DMS79 treated with DMSO at 0.1 percent for 48 hours (cell line): ENCODE data around the gene CATSPERZ.

ENCODE experiments used
- DNase-seq: peaks from one replicate; lab custom pipeline; 2025; lab: John Stamatoyannopoulos, UW

Gene CATSPERZ

DNA sequence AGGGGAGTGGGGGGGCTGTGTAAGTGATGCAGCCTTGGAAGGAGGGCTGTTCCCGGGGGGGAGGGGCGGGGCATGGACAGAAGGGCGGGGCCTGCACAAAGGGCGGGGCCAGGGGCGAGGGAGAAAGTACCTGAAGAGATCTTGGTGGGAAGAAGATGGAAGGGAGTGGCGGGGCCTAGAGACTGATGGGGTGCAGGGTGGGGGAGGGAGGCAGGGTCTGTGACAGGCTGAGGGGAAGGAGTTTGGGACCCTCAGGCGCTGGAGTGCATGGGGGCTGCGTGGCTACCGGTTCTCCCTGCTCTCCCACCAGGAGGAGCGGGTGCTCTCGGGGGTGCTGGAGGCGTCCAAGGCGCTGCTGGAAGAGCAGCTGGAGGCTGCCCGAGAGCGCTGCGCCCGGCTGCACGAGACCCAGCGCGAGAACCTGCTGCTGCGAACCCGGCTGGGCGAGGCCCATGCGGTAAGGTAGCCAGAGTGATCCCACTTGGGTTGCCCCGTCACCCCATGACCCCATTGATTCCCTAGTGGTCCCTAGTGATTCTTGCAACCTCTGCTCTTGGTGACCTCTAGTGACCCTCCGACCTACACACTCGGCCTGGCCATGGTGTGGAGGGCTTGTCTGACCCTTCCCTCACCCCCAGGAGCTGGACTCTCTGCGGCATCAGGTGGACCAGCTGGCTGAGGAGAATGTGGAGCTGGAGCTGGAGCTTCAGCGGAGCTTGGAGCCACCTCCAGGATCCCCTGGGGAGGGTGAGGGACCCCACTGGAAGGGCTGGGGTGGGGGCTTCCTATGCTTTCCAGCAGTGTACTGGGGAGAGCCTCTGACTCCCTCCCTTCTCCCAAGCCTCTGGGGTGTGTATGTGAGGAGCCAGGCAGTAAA, 42.9 kb downstream of the CATSPERZ start:
- no peak for DNase-seq

DNA sequence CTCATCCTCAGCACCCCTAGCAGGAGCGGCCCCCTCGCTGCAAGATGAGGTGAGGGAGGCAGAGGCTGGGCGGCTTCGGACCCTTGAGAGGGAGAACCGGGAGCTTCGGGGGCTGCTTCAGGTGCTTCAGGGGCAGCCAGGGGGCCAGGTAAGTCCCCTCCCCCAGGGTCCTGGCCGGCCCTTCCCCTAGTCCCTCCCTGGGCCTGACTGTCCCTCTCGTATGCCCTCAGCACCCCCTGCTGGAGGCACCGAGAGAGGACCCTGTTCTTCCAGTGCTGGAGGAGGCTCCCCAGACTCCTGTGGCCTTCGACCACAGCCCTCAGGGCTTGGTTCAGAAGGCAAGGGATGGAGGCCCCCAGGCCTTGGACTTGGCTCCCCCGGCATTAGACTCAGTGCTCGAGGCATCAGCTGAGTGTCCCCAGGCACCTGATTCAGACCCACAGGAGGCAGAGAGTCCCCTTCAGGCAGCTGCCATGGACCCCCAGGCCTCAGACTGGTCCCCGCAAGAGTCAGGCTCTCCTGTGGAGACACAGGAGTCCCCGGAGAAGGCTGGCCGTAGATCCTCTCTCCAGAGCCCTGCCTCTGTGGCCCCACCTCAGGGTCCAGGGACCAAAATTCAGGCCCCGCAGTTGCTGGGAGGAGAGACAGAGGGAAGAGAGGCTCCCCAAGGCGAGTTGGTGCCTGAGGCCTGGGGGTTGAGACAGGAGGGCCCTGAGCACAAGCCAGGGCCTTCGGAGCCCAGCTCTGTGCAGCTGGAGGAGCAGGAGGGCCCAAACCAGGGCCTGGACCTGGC, 43.8 kb downstream of the CATSPERZ start:
- DNase-seq: no peak

DNA sequence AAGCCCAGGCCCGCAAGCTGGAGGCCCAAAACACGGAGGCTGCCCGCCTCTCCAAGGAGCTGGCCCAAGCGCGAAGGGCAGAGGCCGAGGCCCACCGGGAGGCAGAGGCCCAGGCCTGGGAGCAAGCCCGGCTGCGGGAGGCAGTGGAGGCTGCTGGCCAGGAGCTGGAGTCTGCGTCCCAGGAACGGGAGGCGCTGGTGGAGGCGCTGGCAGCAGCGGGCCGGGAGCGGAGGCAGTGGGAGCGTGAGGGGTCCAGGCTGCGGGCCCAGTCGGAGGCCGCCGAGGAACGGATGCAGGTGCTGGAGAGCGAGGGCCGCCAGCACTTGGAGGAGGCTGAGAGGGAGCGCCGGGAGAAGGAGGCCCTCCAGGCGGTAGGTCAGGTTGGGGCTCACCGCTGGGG, 44.6 kb downstream of the CATSPERZ start:
- no peak for DNase-seq

DNA sequence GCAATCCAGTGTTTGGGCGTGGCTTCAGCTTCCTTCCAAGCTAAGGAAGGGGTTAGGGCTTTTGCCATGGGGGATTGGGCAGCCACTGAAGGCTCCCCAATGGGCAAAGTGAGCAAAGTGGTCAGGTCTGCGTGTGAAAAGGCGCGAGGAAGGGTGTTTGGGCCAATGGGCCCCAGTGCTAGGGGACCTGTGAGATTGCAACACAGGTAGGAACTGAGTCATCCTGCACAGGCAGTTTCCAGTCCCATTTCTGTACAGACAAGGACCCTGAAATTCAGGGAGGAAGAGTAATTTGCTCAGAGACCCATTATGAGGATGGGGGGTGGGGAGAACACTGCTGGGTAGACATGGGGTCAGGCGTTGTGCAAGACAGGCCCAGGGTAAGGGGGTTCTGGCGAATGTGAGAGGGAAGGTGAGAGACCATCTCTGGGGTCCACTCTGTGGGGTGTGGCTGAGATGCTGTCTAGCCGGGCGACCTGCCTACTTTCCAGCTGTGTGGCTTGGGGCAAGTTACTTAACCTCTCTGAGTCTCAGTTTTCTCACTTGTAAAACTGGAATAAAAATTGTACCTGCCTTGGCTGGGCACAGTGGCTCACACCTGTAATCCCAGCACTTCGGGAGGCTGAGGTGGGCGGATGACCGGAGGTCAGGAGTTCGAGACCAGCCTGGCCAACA, 47.2 kb downstream of the CATSPERZ start:
- no peak for DNase-seq

DNA sequence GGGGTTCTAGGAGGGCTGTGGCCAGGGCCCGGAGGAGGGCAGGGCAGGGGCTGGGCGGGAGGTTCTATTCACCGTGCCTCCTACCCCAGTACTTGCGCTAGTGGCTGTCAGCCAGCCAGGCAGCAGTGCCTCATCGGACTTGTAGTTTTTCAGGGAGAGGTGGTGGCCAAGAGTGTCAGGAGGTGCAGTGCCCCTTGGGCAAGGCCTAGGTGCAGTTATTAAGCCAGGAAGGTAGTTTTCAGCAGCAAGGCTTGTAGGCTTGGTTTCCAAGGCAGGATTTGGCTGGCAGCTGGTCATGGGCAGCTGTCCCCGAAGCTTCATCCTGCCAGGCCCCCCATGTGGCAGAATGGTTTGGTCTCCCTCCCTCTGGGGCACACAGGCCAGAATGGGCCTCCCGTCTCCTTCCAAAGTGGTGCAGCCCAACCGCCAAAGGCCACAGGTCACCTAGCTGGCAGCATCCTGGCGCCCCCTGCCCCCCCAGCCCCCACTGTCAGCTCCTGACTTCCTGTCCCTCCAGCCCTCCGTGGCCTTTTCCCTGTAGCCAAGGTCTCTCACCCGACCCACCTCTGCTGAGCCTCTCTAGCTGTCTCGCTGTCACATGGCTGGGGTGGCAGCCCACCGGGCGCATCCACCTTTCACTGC, 48.3 kb downstream of the CATSPERZ start:
- DNase-seq: no peak

DNA sequence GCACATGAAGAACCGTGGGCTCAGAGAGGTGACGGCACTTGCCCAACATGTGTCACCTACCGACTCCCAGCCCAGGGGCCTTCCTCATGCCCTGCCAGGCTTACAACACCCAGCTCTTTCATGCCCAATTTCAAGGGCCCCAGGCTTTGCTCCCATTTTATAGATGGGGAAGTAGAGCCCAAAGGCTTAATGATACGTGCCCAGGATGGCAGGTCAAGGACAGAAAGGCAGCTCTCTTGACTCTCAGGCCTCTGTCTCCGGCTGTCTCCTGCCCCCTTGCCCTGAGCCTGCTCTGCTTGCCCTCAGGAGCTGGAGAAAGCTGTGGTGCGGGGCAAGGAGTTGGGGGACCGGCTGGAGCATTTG, 48.8 kb downstream of the CATSPERZ start:
- DNase-seq: no peak

DNA sequence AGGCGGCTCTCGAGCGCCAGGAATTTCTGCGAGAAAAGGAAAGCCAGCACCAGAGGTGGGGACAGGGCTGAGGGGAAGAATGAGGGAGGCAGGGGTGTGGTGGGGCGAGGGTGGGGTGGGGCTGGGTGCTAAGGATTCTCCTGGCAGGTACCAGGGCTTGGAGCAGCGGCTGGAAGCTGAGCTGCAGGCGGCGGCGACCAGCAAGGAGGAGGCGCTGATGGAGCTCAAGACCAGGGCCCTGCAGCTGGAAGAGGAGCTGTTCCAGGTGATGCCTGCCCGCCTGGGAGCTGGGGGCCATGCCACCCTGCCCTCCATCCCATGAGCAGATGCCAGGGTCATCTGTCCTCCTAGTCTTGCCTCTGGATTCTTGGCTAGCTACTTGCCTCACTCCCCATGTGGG, 49.2 kb downstream of the CATSPERZ start:
- no peak for DNase-seq

DNA sequence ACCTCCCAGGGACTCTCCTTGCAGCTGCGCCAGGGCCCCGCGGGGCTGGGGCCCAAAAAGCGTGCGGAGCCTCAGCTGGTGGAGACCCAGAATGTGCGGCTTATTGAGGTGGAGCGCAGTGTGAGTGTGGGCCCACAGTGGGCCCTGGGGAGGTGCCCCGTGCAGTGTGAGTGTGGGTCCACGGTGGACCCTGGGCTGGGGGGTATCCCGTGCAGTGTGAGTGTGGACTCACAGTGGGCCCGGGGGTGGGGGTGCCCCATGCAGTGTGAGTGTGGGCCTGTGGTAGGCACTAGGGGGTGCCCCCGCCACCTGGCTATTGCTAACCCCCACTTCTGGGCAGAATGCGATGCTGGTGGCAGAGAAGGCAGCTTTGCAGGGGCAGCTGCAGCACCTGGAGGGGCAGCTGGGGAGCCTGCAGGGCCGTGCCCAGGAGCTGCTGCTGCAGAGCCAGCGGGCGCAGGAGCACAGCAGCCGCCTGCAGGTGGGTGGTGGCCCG, 51.0 kb downstream of the CATSPERZ start:
- no peak for DNase-seq

DNA sequence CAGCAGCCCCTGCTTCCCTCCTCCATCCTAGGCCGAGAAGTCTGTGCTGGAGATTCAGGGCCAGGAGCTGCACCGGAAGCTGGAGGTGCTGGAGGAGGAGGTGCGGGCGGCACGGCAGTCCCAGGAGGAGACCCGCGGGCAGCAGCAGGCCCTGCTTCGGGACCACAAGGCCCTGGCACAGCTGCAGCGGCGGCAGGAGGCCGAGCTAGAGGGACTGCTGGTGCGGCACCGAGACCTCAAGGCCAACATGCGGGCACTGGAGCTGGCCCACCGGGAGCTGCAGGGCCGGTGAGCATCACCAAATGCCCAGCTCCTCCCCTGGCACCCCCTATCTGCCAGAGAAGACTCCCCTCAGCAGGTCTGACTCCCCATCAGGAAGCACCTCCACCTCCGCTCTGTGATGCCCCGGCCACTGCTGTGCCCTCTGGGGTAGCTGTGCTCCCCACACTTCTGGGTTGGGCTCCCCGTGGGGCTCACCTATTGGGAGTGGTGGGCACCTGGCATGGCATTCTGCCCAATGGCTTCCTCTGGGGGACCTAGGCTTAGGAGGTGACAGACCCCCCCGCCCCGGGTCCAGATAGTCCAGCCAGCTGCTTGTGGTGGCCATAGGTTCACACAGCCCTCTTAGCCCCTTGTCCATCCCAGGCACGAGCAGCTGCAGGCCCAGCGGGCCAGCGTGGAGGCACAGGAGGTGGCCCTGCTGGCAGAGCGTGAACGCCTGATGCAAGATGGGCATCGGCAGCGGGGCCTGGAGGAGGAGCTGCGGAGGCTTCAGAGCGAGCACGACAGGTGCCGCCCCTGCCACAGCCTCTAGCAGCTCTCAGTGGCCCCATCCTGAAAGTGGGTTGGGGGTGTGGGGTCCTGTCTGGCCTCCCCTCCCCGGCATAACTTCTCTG, 52.2 kb downstream of the CATSPERZ start:
- peak; percentile 37 for DNase-seq

DNA sequence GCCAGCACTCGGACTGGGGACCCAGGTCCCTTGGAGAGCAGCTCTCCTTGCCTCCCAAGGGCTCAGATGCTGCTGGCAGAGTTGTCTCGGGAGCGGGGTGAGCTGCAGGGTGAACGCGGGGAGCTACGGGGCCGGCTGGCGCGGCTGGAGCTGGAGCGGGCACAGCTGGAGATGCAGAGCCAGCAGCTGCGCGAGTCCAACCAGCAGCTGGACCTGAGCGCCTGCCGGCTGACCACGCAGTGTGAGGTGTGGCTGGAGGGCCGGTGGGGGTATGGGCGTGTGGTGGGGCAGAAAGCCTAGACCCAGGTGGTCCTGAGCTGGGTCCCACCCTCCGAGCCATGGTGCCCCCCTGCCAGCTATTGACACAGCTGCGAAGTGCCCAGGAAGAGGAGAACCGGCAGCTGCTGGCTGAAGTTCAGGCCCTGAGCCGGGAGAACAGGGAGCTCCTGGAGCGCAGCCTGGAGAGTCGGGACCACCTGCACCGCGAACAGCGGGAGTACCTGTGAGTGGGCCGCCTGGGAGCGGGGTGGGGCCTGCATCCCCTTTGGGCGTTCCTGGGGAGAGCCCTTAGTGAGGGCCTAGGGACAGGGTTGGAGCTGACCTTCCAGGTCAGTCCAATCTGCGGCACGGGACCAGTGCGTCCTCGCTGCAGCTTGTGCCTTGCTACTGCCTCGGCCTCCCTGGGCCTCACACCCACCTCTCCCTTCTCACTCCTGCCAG, 53.0 kb downstream of the CATSPERZ start:
- peak; percentile 51 for DNase-seq

DNA sequence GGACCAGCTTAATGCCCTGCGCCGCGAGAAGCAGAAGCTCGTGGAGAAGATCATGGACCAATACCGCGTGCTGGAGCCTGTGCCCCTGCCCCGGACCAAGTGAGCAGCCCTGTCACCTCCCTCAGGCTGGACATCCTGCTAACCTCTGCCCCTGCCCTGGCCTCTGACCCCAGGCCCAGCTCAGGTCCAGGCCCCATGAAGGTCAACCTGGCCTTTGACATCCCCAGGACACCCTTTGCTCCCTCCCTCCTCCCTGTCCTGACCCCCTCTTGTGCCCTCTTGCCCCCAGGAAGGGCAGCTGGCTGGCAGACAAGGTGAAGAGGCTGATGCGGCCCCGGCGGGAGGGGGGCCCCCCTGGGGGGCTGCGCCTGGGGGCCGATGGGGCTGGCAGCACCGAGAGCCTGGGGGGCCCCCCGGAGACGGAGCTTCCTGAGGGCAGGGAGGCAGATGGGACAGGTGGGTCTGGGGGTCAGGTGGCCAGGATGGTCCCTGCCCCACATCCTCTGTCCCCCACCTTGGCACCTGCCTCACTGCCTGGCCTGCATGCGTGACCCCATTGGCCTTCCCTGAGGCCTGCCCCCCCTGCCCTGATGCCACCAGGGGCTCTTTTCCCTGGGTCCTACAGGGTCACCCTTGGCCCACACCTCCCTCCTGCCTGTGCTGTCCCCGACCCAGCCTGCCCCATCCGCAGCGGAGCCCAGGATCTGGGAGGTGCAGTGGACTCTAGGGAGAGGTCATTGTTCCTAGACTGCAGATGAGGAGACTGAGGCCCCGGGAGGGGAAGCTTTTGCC, 53.8 kb downstream of the CATSPERZ start:
- DNase-seq: no peak
